GM12874 (cell line): Measurements from ENCODE around the gene EP400.

Experiments used
- CTCF ChIP-seq: IDR thresholded peaks from 2 replicates; pipeline ENCODE4 v1.5.1; 2011; ENCODE audit warnings: low read depth, mild to moderate bottlenecking, control low read depth, low read length, moderate library complexity; ENCODE audit not compliant: insufficient read depth

The EP400 gene

GRCh38 chr12:132021031-132021871, 71.5 kb downstream of the EP400 start:
- TF ChIP-seq CTCF: no peak

- TF ChIP-seq CTCF: no peak
Observed at GRCh38 chr12:132021965-132022364, 72.2 kb downstream of the EP400 start.

- TF ChIP-seq CTCF: no peak
Observed at GRCh38 chr12:132023658-132024057, 73.9 kb downstream of the EP400 start.

- TF ChIP-seq CTCF: no peak
Observed at GRCh38 chr12:132024758-132025157, 75.0 kb downstream of the EP400 start.

- no peak for TF ChIP-seq CTCF
Observed at GRCh38 chr12:132025526-132025925, 75.8 kb downstream of the EP400 start.

GRCh38 chr12:132026061-132026795, 76.5 kb downstream of the EP400 start:
- no peak for TF ChIP-seq CTCF

GRCh38 chr12:132026796-132027500, 77.2 kb downstream of the EP400 start:
- TF ChIP-seq CTCF: no peak
